Colon (tissue), 2 donors: ENCODE measurements around the gene CEP135.
"Not testable (repeated sequence)": the region's sequence is repeated elsewhere in the genome, so short reads cannot be mapped to it uniquely, and the experiment has no call there.

Source experiments
- FAIRE-seq: peaks from 2 replicates; lab custom pipeline; 2012; peaks lifted over from hg19 to GRCh38; lab: Jason Lieb, UNC
- donor health status: control.
- donor health status: control.

The CEP135 gene

GRCh38 chr4:56028165-56028564 is 79.4 kb downstream of the CEP135 start:
- no peak for FAIRE-seq

GRCh38 chr4:56038487-56039162 is 89.9 kb downstream of the CEP135 start:
- no peak for FAIRE-seq

DNA sequence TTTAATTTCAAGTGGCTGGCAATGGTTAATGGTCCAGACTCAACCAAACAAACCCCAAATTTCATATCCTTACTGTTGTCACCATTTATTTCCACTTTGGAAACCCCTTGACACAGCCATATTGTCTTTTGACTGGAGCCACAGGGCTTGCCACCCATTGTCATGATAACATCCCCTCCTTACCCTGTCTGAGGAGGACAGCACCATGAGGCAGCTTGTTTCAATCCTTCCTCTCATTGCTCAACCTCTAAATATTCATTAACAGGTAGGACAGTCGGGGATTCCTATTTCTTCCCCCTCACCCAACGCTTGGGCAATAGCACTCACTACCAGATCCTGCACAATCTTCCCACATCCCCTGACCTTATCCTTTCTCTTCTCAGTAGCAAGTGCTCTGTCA is 92.1 kb downstream of the CEP135 start:
- no peak for FAIRE-seq

DNA sequence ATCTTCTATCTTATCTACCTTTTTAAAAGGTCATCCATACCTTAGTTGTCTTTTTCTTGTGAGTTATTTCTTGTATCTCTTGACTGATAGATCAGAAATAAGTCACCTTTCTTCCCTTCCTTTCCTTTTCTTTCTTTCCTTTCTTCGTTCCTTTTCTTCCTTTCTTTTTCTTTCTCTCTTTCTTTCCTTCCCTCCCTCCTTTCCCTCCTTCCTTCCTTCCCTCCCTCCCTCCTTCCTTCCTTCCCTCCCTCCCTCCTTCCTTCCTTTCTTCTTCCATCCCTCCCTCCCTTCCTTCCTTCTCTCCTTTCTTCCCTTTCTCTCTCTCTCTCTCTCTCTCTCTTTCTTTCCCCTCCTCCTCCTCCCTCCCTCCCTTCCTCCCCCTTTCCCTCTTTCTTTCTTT is 93.5 kb downstream of the CEP135 start:
- no peak for FAIRE-seq

DNA sequence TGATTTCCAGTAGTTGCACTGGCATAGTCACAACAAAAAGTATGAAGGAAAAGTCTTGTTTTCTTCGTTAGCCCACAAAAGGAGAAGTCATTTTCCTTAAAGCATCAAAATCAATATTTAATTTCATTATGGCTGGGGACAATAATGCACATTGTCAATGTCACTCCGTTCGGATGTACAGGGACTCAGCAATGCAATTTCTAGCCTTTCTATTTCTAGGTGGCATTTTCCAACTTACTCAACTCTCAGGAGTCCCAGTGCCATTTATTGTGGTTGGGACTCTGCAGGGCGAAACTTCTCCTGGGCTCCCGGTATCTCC is 99.6 kb downstream of the CEP135 start:
- no peak for FAIRE-seq

DNA sequence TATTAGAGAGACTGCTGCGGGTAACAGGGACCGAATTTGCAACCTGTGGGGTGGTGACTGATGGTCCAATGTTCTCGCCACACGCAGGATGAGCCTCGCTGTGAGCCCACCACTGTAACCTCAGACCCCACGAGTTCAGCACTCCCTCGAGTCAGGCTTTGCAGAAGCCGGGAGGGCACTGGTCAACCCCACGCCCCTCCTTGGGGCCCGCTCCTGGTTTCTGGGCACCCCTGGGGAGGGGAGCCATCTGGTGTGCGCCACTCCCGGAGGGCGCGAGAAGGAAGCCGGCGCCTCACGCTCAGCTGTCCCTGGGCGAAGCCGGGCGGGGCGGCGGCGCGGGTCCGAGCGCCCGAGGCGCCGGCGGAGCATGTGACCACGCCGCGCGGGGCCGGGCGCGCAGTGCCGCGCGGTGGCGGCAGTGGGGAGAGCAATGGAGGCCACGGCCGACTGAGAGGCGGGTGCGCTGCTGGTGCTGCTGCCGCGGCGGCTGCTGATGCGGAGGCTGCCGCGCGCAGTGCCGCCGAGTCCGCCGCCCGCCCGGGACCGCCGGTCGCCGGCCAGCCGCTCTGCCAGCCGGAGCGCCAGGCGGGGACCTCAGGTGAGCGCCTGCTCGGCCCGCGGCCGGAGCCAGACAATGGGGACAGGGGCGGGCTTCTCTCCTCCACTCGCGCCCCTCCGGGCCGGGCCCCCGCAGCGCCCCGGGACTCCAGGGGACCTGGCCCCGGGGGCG is 100.1 kb downstream of the CEP135 start:
- no peak for FAIRE-seq

DNA sequence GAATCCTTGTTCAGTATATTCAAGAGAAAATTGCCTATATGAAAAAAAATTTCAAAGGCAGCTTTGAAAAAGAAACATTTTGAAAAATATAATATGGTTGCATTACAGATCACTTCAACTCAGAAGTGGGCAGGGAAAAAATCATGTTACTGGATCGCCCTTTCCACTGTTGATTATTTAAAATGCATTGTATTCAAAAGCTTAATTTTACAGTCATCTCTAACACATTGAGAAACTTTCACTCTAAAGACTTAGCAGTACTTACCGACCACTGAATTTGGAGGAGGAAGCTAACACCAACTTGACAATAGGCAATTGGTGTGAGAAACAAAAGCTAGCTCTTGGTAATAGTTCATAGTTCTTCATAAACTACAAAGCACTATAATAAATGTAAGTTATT is 101.9 kb downstream of the CEP135 start:
- no peak for FAIRE-seq

- FAIRE-seq = no peak
Measured at GRCh38 chr4:56051029-56051709, 102.4 kb downstream of the CEP135 start.

DNA sequence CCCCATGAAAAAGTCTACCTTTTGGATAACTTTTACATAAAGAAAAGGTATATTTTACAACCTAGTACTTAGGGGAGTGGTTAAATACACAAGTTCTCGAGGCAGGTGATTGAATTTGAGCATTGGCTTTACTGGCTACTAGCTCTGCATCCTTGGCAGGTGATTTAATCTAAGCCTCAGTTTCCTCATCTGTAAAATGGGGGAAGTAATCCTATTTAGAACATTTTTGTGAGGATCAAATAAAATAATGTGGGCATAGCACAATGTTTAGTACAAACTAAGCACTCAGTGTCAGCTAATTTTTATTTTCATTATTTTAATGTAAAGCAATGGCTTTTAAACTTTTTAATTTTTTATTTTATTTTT is 102.9 kb downstream of the CEP135 start:
- no peak for FAIRE-seq

- no peak for FAIRE-seq
Measured at GRCh38 chr4:56052481-56052880, 103.7 kb downstream of the CEP135 start.

GRCh38 chr4:56052966-56053365 is 104.2 kb downstream of the CEP135 start:
- FAIRE-seq = no peak

DNA sequence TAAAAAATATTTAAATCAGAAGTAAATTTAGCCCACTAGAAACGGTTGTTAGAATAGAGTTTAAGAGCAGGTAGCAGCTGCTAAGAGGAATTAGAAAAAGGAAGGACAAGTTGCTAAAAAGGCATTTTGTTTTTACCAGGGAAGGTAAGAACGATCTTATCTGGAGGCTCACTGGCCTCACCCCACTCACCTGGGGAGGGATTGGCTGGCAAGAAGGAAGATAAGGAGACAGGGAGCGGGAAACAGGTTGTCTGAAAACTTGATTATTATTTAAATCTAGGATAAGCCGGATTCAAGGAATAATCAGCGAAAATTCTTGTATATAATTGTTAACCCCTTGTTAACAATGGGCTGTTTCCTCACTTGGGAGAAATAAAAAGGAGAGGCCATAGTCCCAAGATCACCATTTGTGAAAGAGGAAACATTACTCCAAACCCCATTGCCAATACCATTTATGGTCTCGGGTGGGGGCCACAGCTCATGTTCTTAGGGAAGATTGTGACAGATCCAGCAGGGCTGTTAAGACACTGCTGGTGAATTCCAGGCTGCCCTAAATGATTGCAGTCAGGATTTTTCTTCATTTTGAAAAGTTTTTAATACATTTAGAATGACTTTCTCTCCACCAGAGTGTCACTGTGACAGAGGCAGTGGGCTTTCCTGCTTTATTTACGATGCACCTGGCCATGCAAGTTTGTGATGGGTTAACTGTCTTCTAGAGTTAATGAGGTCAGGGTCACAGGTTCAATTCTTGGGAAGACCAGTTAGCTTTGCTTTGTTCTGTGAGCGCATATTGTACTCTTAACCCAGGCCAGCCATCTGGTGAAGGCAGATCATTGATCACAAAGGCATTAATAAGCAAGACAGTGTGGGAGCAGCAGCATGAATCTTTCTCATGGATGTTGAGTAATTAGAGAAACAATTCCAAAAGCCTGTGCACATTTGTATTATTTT is 106.6 kb downstream of the CEP135 start:
- FAIRE-seq = no peak

DNA sequence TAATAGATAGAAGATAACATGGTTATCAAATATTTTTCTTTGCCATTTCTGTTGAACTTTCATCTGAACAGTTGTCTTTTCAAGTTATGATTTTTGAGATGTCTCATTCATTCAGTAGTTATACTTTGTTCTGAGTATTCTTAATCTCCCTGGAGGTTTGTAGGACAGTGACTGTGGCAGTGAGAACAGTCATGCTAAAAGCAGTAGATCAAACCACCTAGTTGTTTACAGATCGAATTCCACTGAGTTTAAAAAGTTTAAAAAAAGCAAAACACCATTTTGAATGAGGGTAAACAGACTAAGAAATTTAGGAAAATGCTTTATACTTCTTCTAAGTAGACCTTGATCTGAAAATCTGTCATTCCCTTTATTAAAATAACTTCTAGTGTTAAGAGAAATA is 107.2 kb downstream of the CEP135 start:
- FAIRE-seq = no peak

DNA sequence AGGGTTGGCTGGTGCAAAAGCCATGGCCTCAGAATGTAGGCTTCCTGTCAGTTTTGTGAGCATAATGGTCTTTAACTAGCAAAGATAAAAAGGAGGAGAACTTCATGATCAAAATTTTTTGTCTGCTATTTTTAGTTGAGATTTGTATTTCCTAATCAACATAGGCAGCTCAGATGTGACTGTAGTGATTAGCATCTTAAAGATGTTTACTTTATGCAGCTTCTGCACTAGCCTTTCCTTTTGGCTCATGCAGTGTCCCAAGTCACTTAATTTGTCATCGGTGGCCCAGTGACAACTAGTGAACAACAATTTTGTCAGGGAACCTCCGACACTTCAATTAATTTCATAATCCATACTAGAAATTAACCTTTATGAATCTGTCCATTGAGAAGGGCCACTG is 109.8 kb downstream of the CEP135 start:
- no peak for FAIRE-seq

DNA sequence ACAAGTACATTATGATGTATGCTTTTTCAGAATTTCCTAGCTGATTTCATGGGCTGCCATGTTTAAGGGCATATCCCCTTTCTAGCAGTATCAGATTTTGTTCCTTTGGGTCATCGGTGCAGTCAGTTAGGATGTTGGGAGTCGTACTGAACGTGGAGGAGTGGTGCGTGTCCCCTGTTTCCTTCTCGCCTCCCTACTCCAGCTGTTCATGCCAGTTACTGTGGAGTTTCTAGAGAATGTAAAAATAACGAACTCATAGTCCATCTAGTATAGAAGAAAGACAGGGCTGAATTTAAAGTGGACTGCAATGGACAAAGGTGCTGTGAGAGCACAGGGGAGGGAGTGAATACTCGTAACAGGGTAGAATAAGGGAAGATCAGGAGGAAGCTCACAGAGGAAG is 111.3 kb downstream of the CEP135 start:
- no peak for FAIRE-seq

- no peak for FAIRE-seq
Measured at GRCh38 chr4:56062106-56062505, 113.4 kb downstream of the CEP135 start.

- no peak for FAIRE-seq
Measured at GRCh38 chr4:56062526-56063145, 113.9 kb downstream of the CEP135 start.

DNA sequence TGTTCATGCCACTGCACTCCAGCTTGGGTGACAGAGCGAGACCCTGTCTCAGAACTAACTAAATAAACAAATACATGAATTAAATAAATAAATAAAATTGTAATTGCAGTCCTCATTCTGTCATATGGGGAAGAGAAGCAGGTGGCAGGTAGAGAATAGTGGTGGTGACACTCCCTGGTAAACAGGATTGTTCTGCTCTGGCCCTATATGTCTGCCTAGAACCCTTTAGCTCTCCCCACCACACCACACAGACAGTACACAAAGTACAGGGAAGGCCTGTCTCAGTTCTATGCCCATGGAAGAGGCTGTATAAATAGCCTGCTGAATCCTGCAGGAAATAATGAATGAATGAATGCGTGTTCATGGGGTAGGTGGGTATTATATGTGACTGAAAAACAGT is 117.7 kb downstream of the CEP135 start:
- FAIRE-seq = no peak

- FAIRE-seq = no peak
Measured at GRCh38 chr4:56067826-56068225, 119.1 kb downstream of the CEP135 start.

DNA sequence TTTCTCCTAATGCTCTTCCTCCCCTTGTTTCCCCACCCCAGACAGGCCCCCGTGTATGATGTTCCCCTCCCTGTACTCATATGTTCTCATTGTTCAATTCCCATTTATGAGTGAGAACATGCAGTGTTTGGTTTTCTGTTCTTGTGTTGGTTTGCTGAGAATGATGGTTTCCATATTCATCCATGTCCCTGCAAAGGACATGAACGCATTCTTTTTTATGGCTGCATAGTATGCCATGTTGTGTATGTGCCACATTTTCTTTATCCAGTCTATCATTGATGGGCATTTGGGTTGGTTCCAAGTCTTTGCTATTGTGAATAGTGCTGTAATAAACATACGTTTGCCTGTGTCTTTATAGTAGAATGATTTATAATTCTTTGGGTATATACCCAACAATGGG is 124.0 kb downstream of the CEP135 start:
- not testable (repeated sequence) for FAIRE-seq

DNA sequence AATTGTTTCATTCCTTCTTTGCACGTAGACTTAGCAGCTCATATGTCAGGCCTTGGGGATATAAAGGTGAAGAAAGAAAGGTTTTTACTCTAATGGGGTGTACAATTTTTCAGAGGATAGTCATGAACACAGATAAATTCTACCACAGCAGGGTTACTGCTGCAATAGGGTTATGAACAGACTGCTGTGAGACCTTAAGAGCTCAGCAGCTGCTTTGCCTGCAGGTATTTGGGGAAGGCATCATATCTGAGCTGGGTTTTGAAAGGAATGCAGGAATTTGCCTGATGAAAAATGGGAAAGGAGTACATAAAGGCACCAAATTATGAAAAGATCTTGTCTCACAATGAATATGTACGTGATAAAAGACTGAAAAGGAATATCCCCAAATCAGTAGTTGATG is 128.9 kb downstream of the CEP135 start:
- no peak for FAIRE-seq

DNA sequence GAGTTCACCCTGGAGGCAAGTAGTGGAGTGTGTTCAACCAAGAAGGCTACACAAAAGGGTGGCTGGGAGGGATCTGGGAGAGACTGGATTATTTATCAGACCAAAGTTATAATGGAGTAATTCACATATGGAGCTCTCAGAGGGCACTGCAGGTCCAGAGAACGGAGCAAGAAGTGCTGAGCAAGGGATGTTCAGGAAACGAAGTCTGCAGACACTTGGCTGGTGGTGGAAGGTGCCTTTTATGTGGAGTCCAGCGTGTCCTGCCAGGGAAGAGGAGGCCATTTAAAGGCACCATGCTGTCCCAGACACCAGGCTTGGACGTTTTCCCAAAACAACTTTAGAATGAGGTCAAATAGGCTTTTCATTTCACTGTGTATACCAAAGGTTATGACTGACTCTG is 130.1 kb downstream of the CEP135 start:
- FAIRE-seq = no peak
